ENCODE results near the gene JAZF1. TPM values are rescaled to one million over a fixed set of nuclear protein-coding genes. Genes with fewer than 3 reads are reported as not detected.

The JAZF1 gene
- total RNA-seq, 1 experiment from 2014 or later: 3.4 TPM

- no peak for DNase-seq (ENCODE audit: low read depth, low spot score)
- no peaks in the 10 kb centered on the region for H4K20me1 ChIP-seq (ENCODE audit: insufficient read depth)
- H3K4me3 ChIP-seq (replicated peaks in 1 of 2; ENCODE audit: low read depth in 1 of 2, low read length in 2 of 2): no peak overlapping the region
- ChIA-PET RAD21 (ENCODE audit: low non-redundant PET in 1 of 2, low total read pairs in 2 of 2, uncharacterized antibody in 2 of 2, unreplicated experiment in 2 of 2) (no interaction called here), CTCF (no interaction called here), POLR2A (no interaction called here)
- H3K27me3 ChIP-seq (ENCODE audit: insufficient read depth, low read length): no peaks in the 10 kb centered on the region
- no peak overlapping the region for H3K4me2 ChIP-seq (ENCODE audit: low read length)
- no TSS peak for BruUV-seq (replicated peaks)
- peaks cover under 1 to 13% of the 10 kb centered on the region in 2 experiments; a peak in 3 of 4 replicates for H3K4me1 ChIP-seq (ENCODE audit: control insufficient read depth in 1 of 2, insufficient read depth in 2 of 2, low read length in 2 of 2)
- no peaks in the 10 kb centered on the region for H3K9me3 ChIP-seq (ENCODE audit: control insufficient read depth in 1 of 2, insufficient read depth in 1 of 2, low read depth in 1 of 2, low read length in 2 of 2)
- H3K9me2 ChIP-seq (ENCODE audit: insufficient read depth): no peaks in the 10 kb centered on the region
- no peak overlapping the region for H3K27ac ChIP-seq (ENCODE audit: low read depth, low read length)
- H3K79me2 ChIP-seq (ENCODE audit: insufficient read depth, low read length): no peaks in the 10 kb centered on the region
- ATAC-seq: no peak
- TF ChIP-seq SP1 (IDR thresholded peaks at IDR 0.05; ENCODE audit: low read depth): no peak
- no peak for TF ChIP-seq ZNF274 (IDR thresholded peaks at IDR 0.05; ENCODE audit: low read depth, low read length)
- TF ChIP-seq, protein P1, sequence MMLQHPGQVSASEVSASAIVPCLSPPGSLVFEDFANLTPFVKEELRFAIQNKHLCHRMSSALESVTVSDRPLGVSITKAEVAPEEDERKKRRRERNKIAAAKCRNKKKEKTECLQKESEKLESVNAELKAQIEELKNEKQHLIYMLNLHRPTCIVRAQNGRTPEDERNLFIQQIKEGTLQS (IDR thresholded peaks at IDR 0.05): no peak
- TF ChIP-seq, protein P2, sequence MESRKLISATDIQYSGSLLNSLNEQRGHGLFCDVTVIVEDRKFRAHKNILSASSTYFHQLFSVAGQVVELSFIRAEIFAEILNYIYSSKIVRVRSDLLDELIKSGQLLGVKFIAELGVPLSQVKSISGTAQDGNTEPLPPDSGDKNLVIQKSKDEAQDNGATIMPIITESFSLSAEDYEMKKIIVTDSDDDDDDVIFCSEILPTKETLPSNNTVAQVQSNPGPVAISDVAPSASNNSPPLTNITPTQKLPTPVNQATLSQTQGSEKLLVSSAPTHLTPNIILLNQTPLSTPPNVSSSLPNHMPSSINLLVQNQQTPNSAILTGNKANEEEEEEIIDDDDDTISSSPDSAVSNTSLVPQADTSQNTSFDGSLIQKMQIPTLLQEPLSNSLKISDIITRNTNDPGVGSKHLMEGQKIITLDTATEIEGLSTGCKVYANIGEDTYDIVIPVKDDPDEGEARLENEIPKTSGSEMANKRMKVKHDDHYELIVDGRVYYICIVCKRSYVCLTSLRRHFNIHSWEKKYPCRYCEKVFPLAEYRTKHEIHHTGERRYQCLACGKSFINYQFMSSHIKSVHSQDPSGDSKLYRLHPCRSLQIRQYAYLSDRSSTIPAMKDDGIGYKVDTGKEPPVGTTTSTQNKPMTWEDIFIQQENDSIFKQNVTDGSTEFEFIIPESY (IDR thresholded peaks at IDR 0.05; ENCODE audit: extremely low read depth, insufficient replicate concordance, low read length): no peak
- TF ChIP-seq, protein P3, sequence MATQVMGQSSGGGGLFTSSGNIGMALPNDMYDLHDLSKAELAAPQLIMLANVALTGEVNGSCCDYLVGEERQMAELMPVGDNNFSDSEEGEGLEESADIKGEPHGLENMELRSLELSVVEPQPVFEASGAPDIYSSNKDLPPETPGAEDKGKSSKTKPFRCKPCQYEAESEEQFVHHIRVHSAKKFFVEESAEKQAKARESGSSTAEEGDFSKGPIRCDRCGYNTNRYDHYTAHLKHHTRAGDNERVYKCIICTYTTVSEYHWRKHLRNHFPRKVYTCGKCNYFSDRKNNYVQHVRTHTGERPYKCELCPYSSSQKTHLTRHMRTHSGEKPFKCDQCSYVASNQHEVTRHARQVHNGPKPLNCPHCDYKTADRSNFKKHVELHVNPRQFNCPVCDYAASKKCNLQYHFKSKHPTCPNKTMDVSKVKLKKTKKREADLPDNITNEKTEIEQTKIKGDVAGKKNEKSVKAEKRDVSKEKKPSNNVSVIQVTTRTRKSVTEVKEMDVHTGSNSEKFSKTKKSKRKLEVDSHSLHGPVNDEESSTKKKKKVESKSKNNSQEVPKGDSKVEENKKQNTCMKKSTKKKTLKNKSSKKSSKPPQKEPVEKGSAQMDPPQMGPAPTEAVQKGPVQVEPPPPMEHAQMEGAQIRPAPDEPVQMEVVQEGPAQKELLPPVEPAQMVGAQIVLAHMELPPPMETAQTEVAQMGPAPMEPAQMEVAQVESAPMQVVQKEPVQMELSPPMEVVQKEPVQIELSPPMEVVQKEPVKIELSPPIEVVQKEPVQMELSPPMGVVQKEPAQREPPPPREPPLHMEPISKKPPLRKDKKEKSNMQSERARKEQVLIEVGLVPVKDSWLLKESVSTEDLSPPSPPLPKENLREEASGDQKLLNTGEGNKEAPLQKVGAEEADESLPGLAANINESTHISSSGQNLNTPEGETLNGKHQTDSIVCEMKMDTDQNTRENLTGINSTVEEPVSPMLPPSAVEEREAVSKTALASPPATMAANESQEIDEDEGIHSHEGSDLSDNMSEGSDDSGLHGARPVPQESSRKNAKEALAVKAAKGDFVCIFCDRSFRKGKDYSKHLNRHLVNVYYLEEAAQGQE (IDR thresholded peaks at IDR 0.05; ENCODE audit: low read depth): no peak
- no peak for TF ChIP-seq RAD21 (IDR thresholded peaks at IDR 0.05; ENCODE audit: low read depth)
- no peak for TF ChIP-seq EGR1 (IDR thresholded peaks at IDR 0.05; ENCODE audit: low read depth)
- no peak for TF ChIP-seq JUND (IDR thresholded peaks at IDR 0.05)
- no peak for TF ChIP-seq ELF1 (IDR thresholded peaks at IDR 0.05; ENCODE audit: borderline replicate concordance, low read depth)
- no peak for TF ChIP-seq SIN3A (IDR thresholded peaks at IDR 0.05; ENCODE audit: low read depth)
- no peak overlapping the region for H3K9ac ChIP-seq (ENCODE audit: low read length)
- H2AFZ ChIP-seq (ENCODE audit: low read depth, low read length, poor library complexity, severe bottlenecking): no peak overlapping the region
- H3K36me3 ChIP-seq (ENCODE audit: control insufficient read depth in 1 of 2, insufficient read depth in 2 of 2, low read length in 2 of 2): no peaks in the 10 kb centered on the region
- intact Hi-C loops (cut with micrococcal nuclease): no loop called here
Measured at GRCh38 chr7:28176174-28176573, 4.4 kb downstream of the JAZF1 start.
